ENCODE data around the gene ARNT2. TPM values are rescaled to one million over a fixed set of nuclear protein-coding genes. Genes with fewer than 3 reads are reported as not detected.
A peak's percentile ranks its signal among the peaks of the same experiment; 100 is the strongest.

The ARNT2 gene
- polyA plus RNA-seq, 12 donors: 6.5 to 11.3 (median 7.2) TPM; not detected in 1

DNA sequence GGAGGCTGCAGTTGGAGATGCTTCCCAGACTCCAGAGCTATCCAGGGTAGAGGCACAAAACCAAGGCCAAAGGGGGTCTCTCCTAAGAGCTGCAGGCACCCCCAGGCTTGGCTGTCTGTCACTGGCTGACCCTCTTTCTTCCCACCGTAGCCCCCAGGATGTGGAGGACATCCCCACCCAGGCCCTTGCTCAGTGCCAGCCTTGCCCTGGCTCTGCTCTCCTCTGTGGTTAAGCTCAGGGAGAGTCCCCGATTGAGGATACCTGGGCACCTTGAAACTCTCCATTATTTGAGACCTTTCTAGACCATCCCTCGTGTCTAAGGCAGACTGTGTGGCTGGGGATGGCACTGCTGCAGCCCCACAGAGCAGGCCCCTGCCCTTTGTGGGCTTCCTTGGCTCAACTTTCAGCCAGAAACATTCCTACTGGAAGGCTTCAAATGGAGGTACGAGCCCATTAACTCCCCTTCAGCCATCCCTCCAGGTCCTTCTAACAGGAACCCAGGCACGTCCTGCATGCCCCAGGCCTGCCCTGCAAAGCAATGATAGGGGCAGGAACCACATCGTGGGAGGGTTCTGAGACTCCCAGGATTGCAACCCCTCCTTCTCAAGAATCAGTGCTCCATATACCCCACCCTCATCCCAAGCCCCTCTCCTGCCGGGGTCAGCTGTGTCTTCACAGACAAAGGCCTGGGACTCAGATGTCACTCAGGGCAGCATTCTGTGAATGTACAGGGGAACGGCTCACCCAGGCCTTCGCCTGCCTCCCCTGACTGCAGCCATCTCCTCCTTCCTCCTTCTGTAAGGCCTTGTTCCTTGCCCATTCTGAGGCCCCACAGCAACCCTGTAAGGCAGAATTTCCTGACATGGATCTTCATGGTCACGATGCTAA, 188.0 kb downstream of the ARNT2 start:
- DNase-seq: no peak

DNA sequence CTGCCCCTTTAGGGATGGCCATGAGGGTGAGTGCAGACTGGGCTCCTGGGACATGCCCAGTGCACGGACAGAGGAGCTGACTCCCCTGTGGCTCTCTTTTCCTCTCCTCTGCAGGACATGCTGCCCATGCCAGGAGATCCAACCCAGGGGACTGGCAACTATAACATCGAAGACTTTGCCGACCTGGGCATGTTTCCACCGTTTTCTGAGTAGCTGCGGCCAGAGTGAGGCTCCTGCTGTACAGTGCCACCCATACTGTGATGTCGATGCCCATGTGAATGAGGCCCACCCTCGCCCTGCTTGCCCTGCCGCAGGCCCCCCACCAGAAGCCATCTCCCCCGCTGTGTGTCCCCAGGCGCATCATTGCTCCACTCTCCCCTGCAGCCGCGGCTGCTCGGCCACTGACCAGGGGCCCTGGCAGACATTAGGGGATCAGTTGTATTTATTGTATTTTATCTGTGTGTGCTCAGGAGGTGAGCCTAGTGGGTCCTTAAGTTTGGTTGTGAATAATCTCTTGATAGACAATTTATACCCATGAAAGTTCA, 189.4 kb downstream of the ARNT2 start:
- DNase-seq: no peak

DNA sequence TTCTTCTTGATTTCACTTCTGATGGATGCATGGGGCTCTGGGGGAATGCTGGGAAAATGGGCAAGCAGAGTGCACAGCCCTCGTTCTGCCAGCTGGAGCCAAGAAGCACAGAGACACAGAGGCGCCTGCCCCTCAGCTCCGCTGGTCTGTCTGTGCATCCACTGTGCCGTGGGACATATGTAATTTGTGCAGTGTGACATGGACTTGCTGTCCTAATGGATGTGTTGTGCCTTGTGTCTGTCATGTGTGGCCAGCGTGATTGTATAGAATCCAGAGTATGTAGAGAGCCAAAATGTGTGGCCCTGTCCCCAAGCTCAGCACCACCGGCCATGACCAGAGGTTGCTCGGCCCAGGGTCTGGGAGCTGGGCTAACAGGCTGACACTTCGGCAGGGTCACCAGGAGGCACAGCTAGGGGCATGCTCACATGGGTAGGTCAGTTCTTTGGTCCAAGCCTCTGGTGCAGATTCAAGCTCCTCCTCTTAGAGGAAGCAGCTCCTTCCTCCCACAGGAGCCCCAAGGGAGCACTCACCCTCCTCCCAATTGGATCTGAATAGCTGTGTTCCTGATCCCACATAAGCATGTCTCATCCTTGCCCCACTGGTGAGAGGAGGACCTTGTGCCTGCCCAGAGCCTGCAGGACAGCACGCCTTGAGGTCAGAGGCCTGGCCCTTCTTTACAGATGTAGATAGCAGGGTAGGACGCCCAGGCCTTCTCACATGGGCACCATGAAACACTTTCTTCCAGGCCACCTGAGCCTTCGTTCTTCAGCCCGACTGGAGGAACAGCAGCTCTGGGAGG, 190.1 kb downstream of the ARNT2 start:
- no peak for DNase-seq

DNA sequence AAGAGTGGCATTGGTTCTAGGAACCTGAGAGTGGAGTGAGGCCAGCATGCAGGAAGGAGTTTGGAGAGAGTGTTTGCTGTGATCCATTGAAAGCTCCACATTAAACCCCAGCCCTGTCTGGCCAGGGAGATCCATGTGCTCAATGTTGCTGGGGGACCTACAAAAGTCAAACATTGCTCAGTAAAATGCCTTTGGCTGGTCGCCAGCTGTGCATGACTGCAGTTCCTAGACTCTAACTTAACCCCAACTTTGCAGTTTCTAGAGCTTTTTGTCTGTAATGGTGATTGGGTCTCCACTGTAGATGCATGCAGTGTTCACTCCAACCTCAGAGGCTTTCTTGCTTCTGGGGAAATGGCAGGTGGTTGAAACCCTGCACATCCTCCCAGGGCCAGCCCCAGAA, 191.2 kb downstream of the ARNT2 start:
- DNase-seq: no peak

DNA sequence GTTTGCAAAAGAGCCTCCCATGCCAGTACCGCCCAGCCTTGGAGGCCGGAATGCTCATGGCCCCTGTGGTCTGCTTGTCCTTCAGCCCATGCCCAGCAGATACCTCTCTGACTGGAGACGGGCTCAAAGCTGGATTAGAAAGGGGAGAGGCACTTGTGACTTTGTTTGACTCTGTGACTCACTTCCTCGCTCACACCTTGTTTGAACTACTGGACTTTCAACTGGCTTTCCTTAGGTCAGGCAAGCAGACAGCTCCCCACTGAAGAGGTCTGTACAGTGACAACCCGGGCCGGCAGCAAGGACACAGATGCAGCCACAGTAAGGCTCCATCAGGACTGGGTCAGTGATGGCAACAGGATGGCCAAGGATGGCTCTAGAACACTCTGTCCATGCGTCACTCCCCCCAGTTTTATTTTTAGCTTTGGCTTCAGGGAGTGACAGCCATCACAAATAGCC, 192.4 kb downstream of the ARNT2 start:
- DNase-seq: no peak

DNA sequence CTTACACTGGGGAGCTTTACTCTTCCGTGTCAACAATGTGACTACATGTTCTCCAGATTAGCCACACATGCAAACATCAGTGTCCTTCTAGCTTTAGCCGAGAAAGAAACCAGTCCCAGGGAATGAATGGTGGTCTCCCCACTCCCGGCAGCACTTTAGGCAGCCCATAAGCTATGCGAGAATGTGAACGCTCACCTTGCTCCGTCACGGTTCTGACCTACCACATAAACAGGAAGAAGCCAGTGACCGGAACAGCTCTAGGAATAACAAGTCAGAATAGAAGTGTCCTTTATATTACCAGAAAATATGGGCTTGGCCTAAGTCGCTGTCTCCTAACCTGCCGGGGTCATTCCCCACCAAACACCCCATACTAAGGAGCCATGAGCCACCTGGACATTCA, 192.9 kb downstream of the ARNT2 start:
- DNase-seq: no peak

DNA sequence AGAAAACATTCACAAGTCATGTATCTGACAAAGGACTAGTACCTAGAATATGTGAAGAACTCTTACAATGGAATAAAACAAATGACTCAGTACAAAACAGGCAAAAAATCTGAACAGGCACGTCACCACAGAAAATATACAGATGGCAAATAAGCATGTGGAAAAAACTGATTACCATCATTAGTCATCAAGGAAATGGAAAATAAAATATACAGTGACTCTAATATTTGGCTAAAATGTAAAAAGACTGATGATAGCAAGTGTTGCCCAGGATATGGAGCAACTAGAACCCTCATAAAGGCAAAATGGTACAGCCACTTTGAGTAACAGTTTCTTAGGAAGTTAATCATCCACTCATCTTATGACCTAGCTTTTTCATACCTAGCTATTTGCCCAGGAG, 195.2 kb downstream of the ARNT2 start:
- DNase-seq: no peak

DNA sequence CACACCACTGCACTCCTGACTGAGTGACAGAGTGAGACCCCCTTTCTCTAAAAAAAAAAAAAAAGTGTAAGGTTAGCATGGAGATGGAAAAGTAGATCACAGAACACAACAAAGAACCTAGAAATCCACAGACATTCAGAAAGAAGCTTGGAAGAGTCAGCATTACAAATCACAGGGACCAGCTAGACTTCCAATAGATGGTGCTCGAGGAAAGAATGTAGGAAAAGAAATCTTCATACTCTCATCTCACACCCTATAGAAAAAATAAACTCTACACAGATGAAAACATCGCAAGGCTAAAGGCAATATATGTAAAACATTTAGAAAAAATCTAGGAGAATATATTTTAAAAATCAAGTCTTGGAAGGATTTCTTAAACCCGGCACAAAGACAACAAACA, 196.4 kb downstream of the ARNT2 start:
- no peak for DNase-seq

DNA sequence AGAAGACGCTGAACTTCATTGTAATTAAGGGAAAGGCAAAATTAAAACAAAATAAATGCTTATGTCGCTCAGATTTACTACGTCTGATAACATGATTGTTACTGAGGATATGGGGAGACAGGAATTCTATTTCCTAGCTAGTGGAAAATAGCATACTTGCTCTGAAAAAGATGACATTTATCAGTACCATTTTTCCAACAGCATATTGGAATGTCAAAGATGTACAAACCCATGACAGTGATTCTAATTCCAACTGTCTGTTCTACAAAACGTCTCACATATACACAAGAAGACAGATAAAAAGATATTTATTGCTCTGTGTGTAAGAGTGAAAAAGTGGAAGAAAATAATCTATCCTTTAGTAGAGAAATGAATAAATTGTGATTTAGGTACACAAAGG, 197.1 kb downstream of the ARNT2 start:
- no peak for DNase-seq

DNA sequence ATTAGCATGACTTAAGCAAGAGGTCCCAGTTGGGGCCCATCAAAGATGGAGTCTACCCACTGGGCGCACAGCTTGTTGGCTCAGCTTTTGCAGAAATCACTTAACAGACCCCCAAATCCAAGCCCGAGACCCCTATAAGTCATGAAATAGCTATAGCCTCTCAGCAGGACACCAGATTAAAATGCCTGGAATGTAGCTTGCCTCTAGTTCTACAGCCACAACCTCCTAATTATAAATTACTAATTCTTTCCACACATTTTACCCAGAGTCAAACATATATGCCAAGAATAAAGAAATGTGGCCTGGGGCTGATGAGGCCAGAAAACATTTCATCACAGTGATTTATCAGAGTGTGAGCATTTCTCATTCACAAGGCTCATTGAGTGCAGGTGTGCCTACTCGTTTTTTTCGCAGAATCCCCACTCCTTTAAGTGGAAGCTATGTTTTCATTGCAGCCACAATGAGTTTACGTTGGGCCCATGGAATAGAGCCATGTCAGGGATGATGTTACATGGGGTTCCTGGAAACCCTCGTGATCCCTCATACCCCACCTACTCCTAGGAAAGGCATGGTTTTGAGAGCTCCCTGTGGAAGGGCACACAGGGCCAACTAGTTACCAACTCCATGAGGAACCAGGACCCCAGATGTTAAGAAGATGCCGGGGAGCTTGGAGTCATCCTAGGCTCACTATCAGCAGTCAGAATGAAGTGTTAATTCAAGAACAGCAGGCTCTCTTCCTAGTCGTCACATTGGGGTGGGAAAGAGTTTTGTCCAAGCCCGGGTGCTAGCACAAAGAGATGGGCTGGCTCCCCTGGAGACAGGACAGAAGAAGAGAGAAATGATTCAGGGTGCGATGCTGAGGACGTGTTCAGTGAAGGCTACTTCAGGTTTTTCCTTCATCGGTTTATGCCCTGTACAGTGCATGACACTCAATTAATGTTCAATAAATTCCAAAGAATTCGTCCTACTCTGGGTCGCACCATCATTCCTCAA, 200.7 kb downstream of the ARNT2 start:
- no peak for DNase-seq

DNA sequence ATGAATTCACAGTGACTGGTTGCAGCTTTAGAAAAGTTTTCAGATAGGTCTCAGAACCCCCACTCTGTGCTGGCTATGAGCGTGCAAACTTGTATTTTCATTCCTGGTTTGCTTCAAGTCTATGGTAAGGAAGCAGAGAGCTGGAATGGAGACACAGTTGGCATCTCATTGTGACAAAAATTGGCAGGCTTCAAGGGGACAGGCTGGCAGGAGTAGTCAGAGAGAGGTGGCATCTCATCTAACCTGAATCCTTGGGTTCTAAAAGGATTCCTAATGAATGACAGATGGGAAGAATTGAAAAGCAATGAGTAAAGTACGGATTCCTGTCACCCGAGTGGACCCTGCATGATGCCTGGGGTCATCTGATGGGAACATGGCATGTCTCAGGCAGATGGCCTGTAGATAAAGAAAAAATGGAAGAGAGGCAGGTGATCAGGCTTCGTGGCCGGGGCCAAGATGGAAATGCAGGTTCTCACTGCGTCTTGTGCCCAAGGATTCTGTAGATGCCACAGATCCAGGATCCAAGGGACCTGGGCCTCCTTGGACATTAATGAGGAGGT, 201.5 kb downstream of the ARNT2 start:
- no peak for DNase-seq

DNA sequence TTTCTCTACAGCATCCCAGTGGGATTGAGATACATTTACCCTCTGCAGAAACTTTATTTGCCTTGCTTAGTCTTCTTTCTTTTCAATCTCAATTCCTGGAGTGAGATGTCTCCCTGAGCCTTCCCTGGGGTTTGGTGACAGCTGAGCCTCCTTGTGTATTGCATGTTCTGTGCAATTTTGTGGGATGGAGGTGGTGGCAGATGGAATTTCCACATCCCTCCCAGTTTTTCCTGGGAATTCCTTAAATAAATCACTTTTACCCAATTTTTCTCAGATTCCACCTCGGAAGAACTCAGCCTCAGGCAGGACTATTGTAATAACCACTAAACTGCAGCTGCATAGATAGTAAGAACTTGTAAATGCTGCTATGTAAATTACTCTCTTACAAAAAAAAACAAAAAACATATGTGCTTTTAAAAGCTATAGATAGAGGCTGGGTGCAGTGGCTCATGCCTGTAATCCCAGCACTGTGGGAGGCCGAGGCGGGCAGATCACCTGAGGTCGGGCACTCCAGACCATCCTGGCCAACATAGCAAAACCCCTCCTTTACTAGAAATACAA, 202.4 kb downstream of the ARNT2 start:
- DNase-seq: no peak

DNA sequence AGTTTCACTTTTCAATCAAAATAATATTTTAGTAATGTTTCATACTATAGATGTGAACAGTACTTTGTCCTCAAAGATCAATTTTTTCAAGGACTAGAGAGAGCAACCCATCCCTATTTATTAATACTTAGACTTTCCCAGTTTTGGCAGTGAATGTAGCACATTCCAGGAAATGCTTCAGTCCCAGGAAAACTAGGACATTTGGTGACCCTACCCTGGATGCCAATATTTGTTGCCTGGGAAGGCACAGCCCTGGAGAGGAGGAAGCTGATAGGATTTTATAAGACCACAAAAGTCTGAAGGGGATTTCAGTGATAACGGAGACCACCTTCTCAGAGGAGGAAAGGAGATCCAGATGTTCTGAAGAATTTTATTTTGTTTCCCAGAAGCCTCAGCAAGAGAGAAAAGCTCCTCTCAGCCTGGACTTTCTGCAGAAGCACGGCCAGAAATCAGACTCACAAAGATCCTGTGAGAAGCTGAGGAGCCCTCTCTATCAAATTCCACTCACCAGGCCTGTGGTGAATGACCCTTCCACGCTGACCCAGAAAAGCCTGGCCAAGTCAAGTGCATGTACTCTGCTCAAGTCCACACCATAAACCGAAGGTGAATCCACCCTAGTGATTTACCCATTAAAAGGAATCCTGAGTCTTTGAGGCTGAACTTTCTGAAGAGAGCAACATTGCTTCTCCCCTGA, 203.3 kb downstream of the ARNT2 start:
- DNase-seq: peak; percentile 28

DNA sequence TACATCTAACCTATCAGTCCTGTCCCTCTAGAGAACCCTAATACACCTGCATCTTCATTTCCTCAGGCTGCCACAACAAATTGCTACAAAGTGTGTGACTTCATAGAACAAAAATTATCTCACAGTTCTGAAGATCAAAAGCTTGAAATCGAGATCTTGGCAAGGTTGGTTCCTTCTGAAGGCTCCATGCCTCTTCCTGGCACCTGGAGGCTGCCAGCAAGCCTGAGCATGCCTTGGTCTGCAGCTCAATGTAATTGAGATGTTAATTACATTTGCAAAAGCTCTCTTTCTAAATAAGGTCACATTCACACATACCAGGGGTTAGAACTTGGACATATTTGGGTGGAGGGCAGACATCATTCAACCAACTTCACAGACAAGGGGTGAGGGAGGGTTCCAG, 204.5 kb downstream of the ARNT2 start:
- no peak for DNase-seq

DNA sequence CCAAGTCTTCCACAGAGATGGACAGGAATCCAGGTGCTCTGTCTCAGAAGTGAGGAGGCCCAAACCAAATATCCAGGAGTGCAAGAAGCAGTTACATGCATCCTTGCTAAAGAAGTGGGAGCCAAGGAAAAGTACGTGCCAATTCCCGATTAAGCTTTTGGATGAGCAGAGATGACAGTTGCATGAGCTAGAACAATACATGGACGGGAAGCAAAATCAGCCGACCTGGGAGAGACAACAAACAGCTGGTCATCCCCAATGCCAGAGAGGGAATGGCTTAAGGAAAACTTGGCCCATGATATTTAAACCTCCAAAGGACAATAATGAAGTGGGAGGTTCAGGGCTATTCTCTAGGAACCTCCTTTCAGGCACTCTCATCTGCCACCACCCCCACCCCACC, 204.9 kb downstream of the ARNT2 start:
- DNase-seq: peak; percentile 32

DNA sequence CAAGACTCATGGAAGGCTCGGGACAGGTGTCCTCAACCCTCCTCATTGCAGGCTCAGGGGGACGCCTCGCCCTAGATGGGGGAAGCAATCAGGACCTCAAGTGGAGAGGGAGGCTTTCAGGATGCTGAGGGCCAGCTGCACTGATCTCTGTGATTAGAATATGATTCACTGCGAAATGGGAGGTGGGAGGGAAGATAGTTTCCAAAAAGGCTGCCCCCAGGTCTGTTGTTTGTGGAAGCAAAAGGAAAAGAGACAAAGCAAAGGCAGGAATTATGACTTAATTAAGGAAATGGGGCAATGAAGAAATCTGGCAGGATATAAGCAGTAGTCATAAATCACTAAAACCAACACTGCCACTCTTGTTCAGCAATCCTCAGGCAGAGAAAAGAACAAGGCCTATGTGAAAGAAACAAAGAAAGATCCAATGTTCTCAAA, 205.3 kb downstream of the ARNT2 start:
- no peak for DNase-seq

DNA sequence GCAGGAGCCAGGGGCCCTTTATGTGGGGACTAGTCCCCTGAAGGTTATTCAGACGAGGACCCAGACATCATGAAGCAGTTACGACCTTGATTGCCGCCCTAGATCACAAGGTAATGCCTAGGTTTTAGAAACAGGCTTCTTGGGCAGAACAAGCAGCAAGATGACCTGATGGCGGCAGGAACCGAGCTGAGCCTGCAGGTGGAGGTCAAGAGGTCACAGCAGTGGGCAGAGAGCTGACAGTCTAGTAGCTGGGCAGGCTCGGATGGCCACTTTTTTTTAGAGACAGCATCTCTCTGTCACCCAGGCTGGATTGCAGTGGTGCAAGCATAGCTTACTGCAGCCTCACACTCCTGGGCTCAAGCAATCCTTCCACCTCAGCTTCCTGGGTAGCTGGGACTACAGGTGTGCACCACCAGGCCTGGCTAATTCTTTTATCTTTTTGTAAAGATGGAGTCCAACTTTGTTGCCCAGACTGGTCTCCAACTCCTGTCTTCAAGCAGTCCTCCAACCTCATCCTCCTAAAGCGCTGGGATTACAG, 207.4 kb downstream of the ARNT2 start:
- DNase-seq: no peak

DNA sequence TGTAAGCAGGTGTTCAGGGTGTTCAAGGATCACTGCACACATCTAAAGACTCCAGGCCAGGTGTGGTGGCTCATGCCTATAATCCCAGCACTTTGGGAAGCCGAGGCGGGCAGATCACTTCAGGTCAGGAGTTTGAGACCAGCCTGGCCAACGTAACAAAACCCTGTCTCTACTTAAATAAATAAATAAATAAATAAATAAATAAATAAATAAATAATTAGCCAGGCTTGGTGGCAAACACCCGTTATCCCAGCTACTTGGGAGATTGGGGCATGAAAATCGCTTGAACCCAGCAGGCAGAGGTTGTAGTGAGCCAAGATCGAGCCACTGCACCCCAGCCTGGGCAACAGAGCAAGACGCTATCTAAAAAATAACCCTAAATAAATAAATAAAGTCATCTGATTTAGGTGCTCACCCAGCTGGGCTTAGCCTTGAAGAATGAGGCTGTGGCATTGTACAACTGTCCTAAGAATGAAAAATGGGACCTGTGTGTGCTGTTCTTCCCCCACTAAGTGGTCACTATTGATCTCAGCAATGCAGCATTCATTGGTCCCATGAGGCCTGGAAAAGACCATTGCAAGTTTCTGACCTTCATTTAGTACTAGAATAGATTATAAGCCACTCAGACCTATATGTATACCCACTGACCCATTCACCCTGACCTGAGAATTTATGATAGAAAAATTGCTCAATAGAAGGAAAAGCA, 208.1 kb downstream of the ARNT2 start:
- DNase-seq: no peak

DNA sequence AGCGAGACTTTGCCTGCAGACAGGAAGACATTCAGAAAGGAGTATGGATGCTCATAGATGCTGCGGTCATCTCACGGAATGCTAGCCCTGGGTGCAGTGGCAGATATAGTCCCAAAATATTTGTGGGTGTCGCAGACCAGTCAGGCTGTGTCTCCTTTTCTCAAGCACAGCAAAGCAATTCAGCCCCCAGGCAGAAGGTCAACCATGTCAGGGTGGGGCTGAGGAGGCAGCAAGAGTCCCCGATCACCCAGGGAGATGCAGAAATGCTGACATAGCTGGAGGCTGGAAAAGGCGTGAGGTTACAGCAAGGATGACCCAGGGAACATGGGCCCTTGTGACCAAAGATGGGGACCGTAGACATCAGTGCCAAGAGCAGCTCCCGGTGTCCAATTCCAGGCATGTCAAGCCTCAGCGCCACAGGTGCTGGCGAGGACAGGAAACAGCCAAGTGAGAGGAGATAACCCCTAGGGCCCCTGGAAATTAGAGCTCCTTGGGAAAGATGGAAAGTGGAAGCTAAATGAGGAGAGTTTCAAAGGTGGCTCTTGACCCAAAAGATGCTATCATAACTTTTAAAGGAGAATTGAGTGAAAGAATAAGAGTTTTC, 209.7 kb downstream of the ARNT2 start:
- no peak for DNase-seq

Data from muscle of arm (tissue), 12 donors.